ENCODE measurements around the gene TRPM2.

GRCh38 chr21:44378646-44379514, 25.5 kb downstream of the TRPM2 start:
- no peak for TF ChIP-seq POLR2A (IDR thresholded peaks at IDR 0.05; ENCODE audit: low read depth, low read length)
- TF ChIP-seq POLR2AphosphoS5 (IDR thresholded peaks at IDR 0.05; ENCODE audit: low read depth, low read length): no peak
- TF ChIP-seq TAF1 (IDR thresholded peaks at IDR 0.05; ENCODE audit: low read depth, low read length): no peak
- TF ChIP-seq PAX5 (IDR thresholded peaks at IDR 0.05; ENCODE audit: insufficient read depth, low read length, severe bottlenecking): no peak
- TF ChIP-seq SPI1 (IDR thresholded peaks at IDR 0.05; ENCODE audit: low read depth, low read length): no peak
- TF ChIP-seq POU2F2 (IDR thresholded peaks at IDR 0.05; ENCODE audit: low read depth, low read length): no peak
